GM10266 (cell line): ENCODE data around the gene NOTCH1.

Source experiments
- DNase-seq: peaks from one replicate; pipeline ENCODE4 v3.0.0; 2012; ENCODE audit errors: extremely low spot score
- TF ChIP-seq, protein P1 (sequence below): IDR thresholded peaks from 2 replicates; pipeline ENCODE4 v1.5.1; 2012; ENCODE audit warnings: mild to moderate bottlenecking, low read depth; ENCODE audit not compliant: control insufficient read depth, insufficient read depth; ENCODE audit errors: missing control alignments

The NOTCH1 gene

DNA sequence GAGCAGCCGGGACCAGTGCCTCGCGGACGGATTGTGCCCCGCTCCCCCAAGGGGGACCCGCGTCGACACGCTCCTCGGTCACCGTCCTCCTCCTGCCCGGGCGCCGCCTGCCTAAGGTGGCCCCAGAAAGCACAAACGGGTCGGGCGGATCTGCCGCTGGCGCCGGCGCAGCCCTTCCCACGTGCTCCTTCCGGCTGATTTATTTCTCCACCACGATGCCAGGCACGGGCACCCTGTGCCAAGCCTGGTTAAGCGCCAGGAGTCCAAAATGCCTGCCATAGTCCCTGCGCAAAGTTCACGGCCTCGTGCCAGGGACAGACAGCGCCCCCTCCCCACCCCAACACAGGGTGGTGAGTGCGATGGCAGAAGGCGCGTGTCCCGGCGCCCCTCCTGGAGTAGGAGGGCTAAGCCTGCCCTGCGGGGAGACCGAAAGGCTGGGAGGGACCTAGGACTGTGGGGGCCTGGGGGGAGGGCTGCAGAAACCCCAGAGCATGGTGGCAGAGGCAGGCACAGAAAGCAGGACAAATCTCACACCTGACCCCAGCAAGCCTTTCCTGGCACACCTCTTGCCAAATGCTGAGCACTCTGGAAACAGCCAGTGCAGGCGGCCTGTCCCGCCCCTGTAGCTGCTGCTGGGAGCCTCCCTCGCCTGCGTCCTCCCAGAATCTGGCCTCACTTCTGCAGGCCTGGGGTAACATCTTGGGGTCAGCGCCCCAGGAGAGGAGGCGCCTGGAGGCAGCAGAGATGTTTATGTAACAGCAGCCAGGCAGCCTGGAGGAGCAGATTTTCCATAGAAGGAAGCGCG, 1.1 kb upstream of the NOTCH1 start:
- no peak for DNase-seq
- TF ChIP-seq, protein P1, sequence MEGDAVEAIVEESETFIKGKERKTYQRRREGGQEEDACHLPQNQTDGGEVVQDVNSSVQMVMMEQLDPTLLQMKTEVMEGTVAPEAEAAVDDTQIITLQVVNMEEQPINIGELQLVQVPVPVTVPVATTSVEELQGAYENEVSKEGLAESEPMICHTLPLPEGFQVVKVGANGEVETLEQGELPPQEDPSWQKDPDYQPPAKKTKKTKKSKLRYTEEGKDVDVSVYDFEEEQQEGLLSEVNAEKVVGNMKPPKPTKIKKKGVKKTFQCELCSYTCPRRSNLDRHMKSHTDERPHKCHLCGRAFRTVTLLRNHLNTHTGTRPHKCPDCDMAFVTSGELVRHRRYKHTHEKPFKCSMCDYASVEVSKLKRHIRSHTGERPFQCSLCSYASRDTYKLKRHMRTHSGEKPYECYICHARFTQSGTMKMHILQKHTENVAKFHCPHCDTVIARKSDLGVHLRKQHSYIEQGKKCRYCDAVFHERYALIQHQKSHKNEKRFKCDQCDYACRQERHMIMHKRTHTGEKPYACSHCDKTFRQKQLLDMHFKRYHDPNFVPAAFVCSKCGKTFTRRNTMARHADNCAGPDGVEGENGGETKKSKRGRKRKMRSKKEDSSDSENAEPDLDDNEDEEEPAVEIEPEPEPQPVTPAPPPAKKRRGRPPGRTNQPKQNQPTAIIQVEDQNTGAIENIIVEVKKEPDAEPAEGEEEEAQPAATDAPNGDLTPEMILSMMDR: no peak

DNA sequence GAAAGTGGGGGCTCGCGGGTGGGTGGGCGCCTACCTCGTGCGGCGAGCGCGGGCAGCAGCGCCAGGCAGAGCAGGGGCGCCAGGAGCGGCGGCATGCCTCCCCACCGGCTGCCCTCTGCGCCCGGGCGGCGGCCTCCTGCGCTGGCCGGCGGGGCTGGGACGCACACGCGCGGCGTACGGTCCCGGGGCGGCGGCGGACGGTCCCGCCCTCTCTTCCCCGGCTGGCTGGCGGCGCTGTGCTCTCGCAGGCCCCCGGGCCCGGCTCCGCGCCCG, 220 bp downstream of the NOTCH1 start:
- TF ChIP-seq, protein P1: no peak
- no peak for DNase-seq

- DNase-seq: peak; percentile 84
- TF ChIP-seq, protein P1: no peak
Observed at GRCh38 chr9:136544964-136545691, 720 bp downstream of the NOTCH1 start.

DNA sequence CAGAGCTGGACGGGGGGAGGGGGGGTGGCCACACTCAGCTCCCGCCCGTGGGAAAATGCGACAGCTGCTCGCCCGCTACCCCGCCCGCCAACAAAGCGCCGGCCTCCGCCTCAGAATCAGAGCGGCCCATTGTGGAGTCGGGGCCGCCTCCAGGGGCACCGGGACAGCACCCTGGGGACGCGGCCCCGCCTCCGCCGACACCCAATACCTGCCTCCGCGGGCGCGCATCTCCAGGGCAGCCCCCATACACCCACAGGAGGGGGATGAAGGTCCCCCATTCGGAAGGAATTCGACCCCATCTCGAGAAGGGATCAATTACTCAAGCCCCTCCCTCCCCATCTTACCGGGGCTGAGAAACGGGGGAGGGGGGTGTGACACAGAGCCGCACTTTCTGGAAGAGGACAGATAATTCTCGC, 1.3 kb downstream of the NOTCH1 start:
- DNase-seq: peak; percentile 85
- TF ChIP-seq, protein P1: no peak

- DNase-seq: no peak
- TF ChIP-seq, protein P1: no peak
Observed at GRCh38 chr9:136543830-136544547, 1.9 kb downstream of the NOTCH1 start.

DNA sequence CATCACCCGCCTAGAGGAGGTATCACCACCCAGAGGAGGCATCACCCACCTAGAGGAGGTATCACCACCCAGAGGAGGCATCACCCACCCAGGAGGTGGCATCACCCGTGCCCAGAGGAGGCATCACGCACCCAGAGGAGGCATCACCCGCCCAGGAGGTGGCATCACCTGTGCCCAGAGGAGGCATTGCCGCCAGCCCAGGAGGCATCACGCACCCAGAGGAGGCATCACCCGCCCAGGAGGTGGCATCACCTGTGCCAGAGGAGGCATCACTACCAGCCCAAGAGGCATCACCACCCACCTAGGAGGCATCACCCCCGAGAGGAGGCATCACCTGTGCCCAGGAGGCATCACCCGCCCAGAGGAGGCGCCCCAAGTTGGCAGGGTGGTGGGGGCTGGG, 2.6 kb downstream of the NOTCH1 start:
- TF ChIP-seq, protein P1: no peak
- no peak for DNase-seq
